RWPE2 (cell line): Measurements from ENCODE around the gene C9orf153.
"Not testable (repeated sequence)": the region's sequence is repeated elsewhere in the genome, so short reads cannot be mapped to it uniquely, and the experiment has no call there.

Experiments
- ATAC-seq: fragments of 200-7000 bp; cut with Tn5 transposase; 3 replicates; pipeline ENCODE4 v1.9.1; 2021; ENCODE audit warnings: low read depth
- DNase-seq: peaks from one replicate; pipeline ENCODE4 v3.0.0-alpha.2; 2020; ENCODE audit warnings: low spot score
- H3K27ac ChIP-seq: fragments of 450-650 bp; 2 replicates; pipeline ENCODE4 v1.5.1; 2017; ENCODE audit warnings: mild to moderate bottlenecking; ENCODE audit not compliant: poor library complexity, severe bottlenecking
- H3K27me3 ChIP-seq: fragments of 250-450 bp; sonication (Bioruptor Pico); 2 replicates; pipeline ENCODE4 v1.5.1; 2021; ENCODE audit warnings: mild to moderate bottlenecking, moderate library complexity; ENCODE audit not compliant: insufficient read depth, poor library complexity, severe bottlenecking
- H3K36me3 ChIP-seq: fragments of 250-450 bp; sonication (Bioruptor Pico); 2 replicates; pipeline ENCODE4 v1.5.1; 2020; ENCODE audit warnings: low read depth, mild to moderate bottlenecking, moderate library complexity
- H3K4me1 ChIP-seq: fragments of 250-450 bp; sonication (Bioruptor Pico); 2 replicates; pipeline ENCODE4 v1.5.1; 2021; ENCODE audit warnings: mild to moderate bottlenecking, moderate library complexity; ENCODE audit not compliant: insufficient read depth, poor library complexity, severe bottlenecking
- H3K4me3 ChIP-seq: fragments of 250-450 bp; sonication (Bioruptor Pico); 2 replicates; pipeline ENCODE4 v1.5.1; 2021; ENCODE audit warnings: mild to moderate bottlenecking, moderate library complexity; ENCODE audit not compliant: severe bottlenecking
- H3K9me3 ChIP-seq: fragments of 250-450 bp; sonication (Bioruptor Pico); 2 replicates; pipeline ENCODE4 v1.5.1; 2021; ENCODE audit warnings: mild to moderate bottlenecking, moderate library complexity; ENCODE audit not compliant: severe bottlenecking
- TF ChIP-seq, protein P1 (sequence below): fragments of 450-650 bp; IDR thresholded peaks from one replicate; pipeline ENCODE4 v1.5.1; 2017; ENCODE audit warnings: mild to moderate bottlenecking, moderate library complexity; ENCODE audit not compliant: poor library complexity, severe bottlenecking

C9orf153 gene

DNA sequence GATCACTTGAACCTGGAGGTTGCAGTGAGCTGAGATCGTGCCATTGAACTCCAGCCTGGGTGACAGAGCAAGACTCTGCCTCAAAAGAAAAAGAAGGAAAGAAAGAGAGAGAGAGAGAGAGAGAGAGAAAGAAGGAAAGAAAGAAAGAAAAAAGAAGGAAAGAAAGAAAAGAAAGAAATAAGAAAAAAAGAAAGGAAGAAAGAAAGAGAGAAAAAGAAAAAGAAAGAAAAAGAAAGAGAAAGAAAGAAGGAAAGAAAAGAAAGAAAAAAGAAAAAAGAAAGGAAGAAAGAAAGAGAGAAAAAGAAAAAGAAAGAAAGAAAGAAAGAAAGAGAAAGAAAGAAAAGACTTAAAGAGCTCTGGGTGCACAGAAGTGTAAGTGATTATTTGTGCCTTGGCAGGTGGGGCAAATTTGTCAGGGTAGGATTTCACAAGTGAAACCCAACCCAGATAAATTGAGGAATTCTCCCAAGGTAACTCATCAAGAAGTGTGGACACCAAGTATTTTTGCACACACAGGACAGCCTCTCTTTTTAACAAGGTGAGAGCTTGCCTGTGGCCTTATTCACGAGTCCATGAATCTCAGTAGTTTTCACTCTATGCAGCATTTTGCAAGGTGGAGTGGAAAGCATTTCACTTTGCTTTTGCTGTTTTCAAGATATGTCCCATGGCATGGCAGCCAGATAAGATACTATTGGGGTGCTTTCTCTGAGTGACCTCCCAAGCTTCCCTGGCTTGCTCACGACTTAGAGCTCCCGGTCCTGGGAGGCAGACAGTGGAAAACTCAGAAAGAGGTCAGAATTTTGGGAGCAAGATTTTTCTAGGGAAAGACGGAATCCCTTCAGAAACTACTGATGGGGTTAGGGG, 57.8 kb downstream of the C9orf153 start:
- TF ChIP-seq, protein P1, sequence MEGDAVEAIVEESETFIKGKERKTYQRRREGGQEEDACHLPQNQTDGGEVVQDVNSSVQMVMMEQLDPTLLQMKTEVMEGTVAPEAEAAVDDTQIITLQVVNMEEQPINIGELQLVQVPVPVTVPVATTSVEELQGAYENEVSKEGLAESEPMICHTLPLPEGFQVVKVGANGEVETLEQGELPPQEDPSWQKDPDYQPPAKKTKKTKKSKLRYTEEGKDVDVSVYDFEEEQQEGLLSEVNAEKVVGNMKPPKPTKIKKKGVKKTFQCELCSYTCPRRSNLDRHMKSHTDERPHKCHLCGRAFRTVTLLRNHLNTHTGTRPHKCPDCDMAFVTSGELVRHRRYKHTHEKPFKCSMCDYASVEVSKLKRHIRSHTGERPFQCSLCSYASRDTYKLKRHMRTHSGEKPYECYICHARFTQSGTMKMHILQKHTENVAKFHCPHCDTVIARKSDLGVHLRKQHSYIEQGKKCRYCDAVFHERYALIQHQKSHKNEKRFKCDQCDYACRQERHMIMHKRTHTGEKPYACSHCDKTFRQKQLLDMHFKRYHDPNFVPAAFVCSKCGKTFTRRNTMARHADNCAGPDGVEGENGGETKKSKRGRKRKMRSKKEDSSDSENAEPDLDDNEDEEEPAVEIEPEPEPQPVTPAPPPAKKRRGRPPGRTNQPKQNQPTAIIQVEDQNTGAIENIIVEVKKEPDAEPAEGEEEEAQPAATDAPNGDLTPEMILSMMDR: no peak
- Histone ChIP-seq H3K27me3 (peaks cover 3% of the 10 kb centered on the region), H3K9me3 (no peaks in the 10 kb centered on the region), H3K36me3 (no peaks in the 10 kb centered on the region), H3K4me1 (no peaks in the 10 kb centered on the region), H3K27ac (no peak overlapping the region), H3K4me3 (no peak overlapping the region)
- no peak for DNase-seq
- peak; percentile 29; the same call in 1 of the 3 replicates for ATAC-seq

DNA sequence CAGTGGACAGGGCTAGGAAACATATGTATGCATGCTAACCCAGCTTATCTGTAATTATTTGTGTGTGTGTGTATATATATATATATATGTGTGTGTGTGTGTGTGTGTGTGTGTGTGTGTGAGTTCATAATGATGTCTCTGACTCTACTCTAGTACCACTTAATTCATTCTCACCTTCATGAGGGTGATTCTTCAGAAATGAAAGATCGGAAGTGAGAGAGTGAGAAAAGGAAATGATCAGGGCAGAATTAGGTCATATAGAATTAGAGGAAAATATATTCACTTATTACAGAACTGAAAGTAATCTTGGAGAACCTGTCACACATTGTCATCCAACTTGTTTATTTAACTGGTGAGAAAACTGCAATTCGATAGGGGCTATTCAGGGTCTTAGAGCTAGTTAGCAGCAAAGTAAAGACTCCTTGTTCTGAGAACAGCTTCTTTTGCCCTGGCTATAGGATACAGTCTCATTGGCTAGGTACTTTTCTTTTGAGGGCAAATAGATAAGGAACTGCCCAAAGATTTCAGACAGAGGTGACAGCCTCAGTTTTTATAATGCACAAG, 58.8 kb downstream of the C9orf153 start:
- TF ChIP-seq, protein P1: no peak
- ATAC-seq (no peak), DNase-seq (no peak)

DNA sequence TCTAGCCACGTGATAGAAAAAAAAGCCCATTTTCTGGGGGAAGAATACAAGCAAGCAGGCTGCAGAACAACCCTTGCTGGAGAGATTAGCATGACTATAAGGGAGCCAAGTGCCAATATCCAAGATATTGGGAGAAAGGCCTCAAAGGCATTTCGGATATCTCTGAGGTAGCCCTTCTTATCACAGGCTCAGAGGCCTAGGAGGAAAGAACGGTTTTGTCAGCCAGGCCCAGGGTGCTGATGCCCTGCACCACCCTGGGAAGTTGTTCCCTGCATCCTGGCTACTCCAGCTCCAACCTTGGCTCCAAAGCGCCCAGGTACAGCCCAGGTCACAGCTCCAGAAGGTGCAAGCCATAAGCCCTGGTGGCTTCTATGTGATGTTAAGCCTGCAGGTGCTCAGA, 66.4 kb downstream of the C9orf153 start:
- Histone ChIP-seq H3K27me3 (no peaks in the 10 kb centered on the region), H3K4me1 (no peaks in the 10 kb centered on the region), H3K27ac (no peak overlapping the region), H3K9me3 (peaks cover 3% of the 10 kb centered on the region), H3K4me3 (no peak overlapping the region), H3K36me3 (no peaks in the 10 kb centered on the region)
- TF ChIP-seq, protein P1: no peak
- DNase-seq: no peak
- ATAC-seq: no peak

More for the DNA sequence above, 58.8 kb downstream of the C9orf153 start:
- H3K36me3 ChIP-seq: no peaks in the 10 kb centered on the region
- H3K9me3 ChIP-seq: no peaks in the 10 kb centered on the region
- peaks cover 3% of the 10 kb centered on the region for H3K27me3 ChIP-seq
- no peak overlapping the region for H3K4me3 ChIP-seq
- H3K4me1 ChIP-seq: no peaks in the 10 kb centered on the region
- H3K27ac ChIP-seq: no peak overlapping the region

DNA sequence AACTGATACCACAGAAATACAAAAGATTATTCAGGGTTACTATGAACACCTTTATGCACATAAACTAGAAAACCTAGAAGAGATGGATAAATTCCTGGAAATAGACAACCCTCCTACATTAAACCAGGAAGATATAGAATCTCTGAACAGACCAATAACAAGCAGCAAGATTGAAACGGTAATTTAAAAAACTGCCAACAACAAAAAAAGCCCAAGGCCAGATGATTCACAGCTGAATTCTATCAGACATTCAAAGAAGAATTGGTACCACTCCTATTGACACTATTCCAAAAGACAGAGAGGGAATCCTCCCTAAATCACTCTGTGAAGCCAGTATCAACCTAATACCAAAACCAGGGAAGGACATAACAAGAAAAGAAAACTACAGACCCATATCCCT, 68.8 kb downstream of the C9orf153 start:
- H3K4me3 ChIP-seq, H3K4me1 ChIP-seq, H3K9me3 ChIP-seq, DNase-seq, ATAC-seq, H3K27ac ChIP-seq, H3K36me3 ChIP-seq, H3K27me3 ChIP-seq: not testable (repeated sequence)

DNA sequence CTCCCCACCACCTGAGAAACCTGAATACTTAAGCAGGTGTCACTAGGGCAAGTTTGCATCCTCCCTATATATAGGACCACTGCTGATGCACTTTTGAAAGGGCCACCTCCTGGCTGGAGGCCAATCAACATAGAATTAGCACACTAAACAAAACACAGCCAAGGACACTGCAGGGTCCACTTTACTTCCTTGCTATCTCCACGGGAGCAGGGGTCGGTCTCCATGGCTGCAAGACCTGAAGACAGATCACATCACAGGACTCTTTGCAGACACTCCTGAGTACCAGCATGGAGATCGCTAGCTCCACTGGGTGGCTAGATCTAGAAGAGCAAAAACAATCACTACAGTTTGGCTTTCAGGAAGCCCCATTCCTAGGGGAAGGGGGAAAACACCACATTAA, 72.3 kb downstream of the C9orf153 start:
- H3K4me1 ChIP-seq: no peaks in the 10 kb centered on the region
- TF ChIP-seq, protein P1: no peak
- no peak overlapping the region for H3K4me3 ChIP-seq
- H3K36me3 ChIP-seq: no peaks in the 10 kb centered on the region
- H3K27me3 ChIP-seq: no peaks in the 10 kb centered on the region
- H3K9me3 ChIP-seq: no peaks in the 10 kb centered on the region
- DNase-seq (no peak), ATAC-seq (no peak)
- no peak overlapping the region for H3K27ac ChIP-seq
